ENCODE results near the gene LGALS14. TPM values are rescaled to one million over a fixed set of nuclear protein-coding genes. Genes with fewer than 3 reads are reported as not detected.

The LGALS14 gene
- total RNA-seq, 1 donor from 2014 or later = 0.92 TPM

GRCh38 chr19:39737891-39738290 lies 33.6 kb downstream of the LGALS14 start, which contains the start of gene CLC:
Gene CLC (minus strand): TSS chr19:39738029. CDS start chr19:39737952, 77 bp downstream.
- H3K4me1 Mint-ChIP-seq = no peaks in the 10 kb centered on the region
- H3K9me3 Mint-ChIP-seq = peaks cover 4% of the 10 kb centered on the region
- H3K27me3 Mint-ChIP-seq (ENCODE audit: low read depth) = peaks cover 62% of the 10 kb centered on the region
- no peaks in the 10 kb centered on the region for H3K36me3 Mint-ChIP-seq
- DNase-seq (ENCODE audit: low spot score in 2 of 2, unreplicated experiment in 2 of 2) = no peak
- H3K27ac Mint-ChIP-seq = no peak within 1 kb of the TSS
- no peak within 1 kb of the TSS for H3K4me3 Mint-ChIP-seq
- TF ChIP-seq CTCF (IDR thresholded peaks at IDR 0.05; ENCODE audit: unreplicated experiment) = no peak

DNA sequence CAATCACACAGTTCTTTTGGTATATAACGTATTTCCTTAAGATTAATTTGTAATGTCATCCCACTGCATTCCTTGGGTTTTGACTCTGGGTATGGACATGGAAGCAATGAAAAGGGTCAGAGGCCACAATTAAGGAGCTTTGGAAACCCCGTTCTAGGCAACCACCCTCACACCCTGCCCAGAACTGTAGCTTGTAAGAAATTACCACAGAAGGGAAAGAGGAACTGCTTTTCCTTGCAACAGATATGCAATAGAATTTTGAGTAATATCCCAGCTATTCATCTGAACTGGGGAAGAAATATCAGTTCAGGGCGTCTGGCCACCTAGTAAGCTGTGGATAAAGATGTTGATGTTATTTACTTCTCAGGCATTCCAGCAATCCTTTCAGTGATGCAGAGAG lies 34.5 kb downstream of the LGALS14 start:
- Mint-ChIP-seq H3K9me3 (no peaks in the 10 kb centered on the region), H3K4me1 (no peaks in the 10 kb centered on the region), H3K36me3 (no peaks in the 10 kb centered on the region), H3K27me3 (ENCODE audit: low read depth) (peaks cover 68% of the 10 kb centered on the region), H3K27ac (no peak overlapping the region), H3K4me3 (no peak overlapping the region)
- no peak for TF ChIP-seq CTCF (IDR thresholded peaks at IDR 0.05; ENCODE audit: unreplicated experiment)
- no peak for DNase-seq (ENCODE audit: low spot score in 2 of 2, unreplicated experiment in 2 of 2)

DNA sequence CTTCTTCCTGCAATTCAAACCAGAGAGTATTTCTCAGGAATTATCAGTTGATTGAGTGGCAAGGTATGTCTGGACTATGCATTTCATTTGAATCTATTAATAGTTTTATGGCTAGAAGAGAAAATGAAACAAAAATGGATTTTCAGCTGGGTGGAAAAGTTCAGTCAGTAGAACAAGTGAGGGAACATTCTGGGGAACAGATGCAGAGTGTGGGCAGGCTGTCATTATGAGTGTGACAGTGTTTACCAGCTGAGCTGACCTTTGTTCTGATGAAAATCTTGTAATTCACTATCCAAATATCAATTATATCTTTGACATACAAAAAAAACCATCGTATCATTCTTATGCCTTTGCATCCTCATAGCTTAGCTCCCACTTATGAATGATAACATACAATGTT lies 36.1 kb downstream of the LGALS14 start:
- Mint-ChIP-seq H3K27ac (no peak overlapping the region), H3K27me3 (ENCODE audit: low read depth) (peaks cover 68% of the 10 kb centered on the region), H3K9me3 (no peaks in the 10 kb centered on the region), H3K4me1 (no peaks in the 10 kb centered on the region), H3K4me3 (no peak overlapping the region), H3K36me3 (no peaks in the 10 kb centered on the region)
- no peak for DNase-seq (ENCODE audit: low spot score in 2 of 2, unreplicated experiment in 2 of 2)
- no peak for TF ChIP-seq CTCF (IDR thresholded peaks at IDR 0.05; ENCODE audit: unreplicated experiment)

DNA sequence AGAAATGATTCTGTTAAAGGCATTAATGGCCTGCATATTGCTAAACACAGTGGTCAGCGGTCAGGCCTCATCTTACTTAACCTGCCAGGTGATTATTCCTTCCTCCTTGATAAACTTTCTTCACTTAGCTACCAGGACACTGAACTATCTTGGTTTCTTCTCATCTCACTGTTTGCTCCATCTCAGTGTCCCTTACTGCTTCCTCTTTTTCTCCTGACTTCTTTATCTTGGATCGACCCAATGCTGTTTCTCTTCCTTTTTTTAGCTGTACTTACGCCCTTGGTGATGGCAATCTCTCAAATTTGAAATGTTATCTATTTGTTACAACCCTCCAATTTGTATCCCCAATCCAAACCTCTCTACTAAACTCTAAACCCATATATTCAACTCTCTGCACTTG lies 41.4 kb downstream of the LGALS14 start:
- H3K36me3 Mint-ChIP-seq = no peaks in the 10 kb centered on the region
- H3K9me3 Mint-ChIP-seq = no peaks in the 10 kb centered on the region
- H3K4me1 Mint-ChIP-seq = no peaks in the 10 kb centered on the region
- no peak overlapping the region for H3K4me3 Mint-ChIP-seq
- TF ChIP-seq CTCF (IDR thresholded peaks at IDR 0.05; ENCODE audit: unreplicated experiment) = no peak
- no peak for DNase-seq (ENCODE audit: low spot score in 2 of 2, unreplicated experiment in 2 of 2)
- no peak overlapping the region for H3K27ac Mint-ChIP-seq
- peaks cover 78% of the 10 kb centered on the region for H3K27me3 Mint-ChIP-seq (ENCODE audit: low read depth)

DNA sequence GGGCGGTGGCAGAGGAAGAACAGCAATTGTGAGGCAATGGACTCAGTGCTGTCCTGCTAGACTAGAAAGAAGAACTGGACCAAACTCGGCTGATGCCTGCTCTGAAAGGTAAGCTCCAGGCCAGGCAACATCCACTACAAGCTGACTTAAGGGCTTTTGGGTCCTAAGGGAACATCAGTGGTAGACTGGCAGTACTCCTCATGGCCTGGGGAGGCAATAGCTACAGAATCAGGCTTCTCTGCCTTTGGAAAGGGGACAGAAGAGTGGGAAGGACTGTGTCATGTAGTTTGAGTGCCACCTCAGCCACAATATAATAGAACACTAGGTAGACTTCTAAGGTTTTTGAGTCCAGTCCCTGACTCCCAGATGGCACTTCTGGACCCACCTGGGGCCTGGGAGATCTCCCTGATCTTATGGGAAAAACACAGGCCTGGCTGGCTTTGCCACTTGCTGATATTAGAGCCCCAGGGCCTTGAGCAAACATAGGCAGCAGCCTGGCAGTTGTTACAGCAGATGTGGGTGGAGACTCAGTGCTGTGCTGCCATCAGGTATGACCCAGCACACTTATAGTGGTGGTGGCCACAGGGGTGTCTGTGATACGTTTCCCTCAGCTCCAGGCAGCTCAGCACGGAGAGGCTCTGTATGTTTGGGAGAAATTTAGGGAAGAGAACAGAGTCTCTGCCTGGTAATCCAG lies 42.7 kb downstream of the LGALS14 start:
- Mint-ChIP-seq H3K4me3 (no peak overlapping the region), H3K36me3 (no peaks in the 10 kb centered on the region), H3K4me1 (no peaks in the 10 kb centered on the region), H3K27me3 (ENCODE audit: low read depth) (peaks cover 77% of the 10 kb centered on the region), H3K27ac (no peak overlapping the region), H3K9me3 (no peaks in the 10 kb centered on the region)
- TF ChIP-seq CTCF (IDR thresholded peaks at IDR 0.05; ENCODE audit: unreplicated experiment) = no peak
- no peak for DNase-seq (ENCODE audit: low spot score in 2 of 2, unreplicated experiment in 2 of 2)

Data from mesothelial cell of epicardium (in vitro differentiated cells).